Naive thymus-derived CD4-positive, alpha-beta T cell (primary cell): ENCODE results near the gene CFDP1. TPM values are rescaled to one million over a fixed set of nuclear protein-coding genes. Genes with fewer than 3 reads are reported as not detected.
"Not testable (repeated sequence)": the region's sequence is repeated elsewhere in the genome, so short reads cannot be mapped to it uniquely, and the experiment has no call there.

Source experiments
- ATAC-seq: fragments of 150-1000 bp; cut with Tn5 transposase; 2 replicates; pipeline ENCODE4 v1.10.0; 2021; ENCODE audit warnings: mild to moderate bottlenecking, moderate library complexity
- CTCF ChIA-PET: fragments of 350-600 bp; sonication (Branson Sonifier 250); formaldehyde crosslinking; loops from one replicate; lab custom pipeline; 2021; ENCODE audit warnings: antibody characterized with exemption; lab: Charles Lee
- POLR2A ChIA-PET: fragments of 350-600 bp; sonication (Branson Sonifier 250); formaldehyde crosslinking; loops from one replicate; lab custom pipeline; 2021; ENCODE audit warnings: antibody characterized with exemption, inconsistent platforms; lab: Charles Lee
- DNase-seq, 9 donors: peaks; one replicate each; pipeline versions ENCODE4 v3.0.0 to v3.0.0-alpha.2; 2020 to 2022; ENCODE audit warnings: mixed read lengths in 1 of 9
- H3K27ac ChIP-seq: one replicate; pipeline ENCODE4 v1.7.0; 2013; ENCODE audit warnings: mild to moderate bottlenecking, low read depth, low read length, moderate library complexity
- H3K27me3 ChIP-seq, 2 donors: one replicate each; pipeline ENCODE4 v1.7.0; 2013; ENCODE audit warnings: low read length in 2 of 2, mild to moderate bottlenecking in 2 of 2, moderate library complexity in 2 of 2; ENCODE audit not compliant: control insufficient read depth in 2 of 2, insufficient read depth in 2 of 2
- H3K36me3 ChIP-seq, 3 experiments: 1 replicate in 2 of 3; 2 replicates in 1 of 3; pipeline ENCODE4 v1.7.0; 2013; ENCODE audit warnings: low read length in 3 of 3, mild to moderate bottlenecking in 3 of 3, moderate library complexity in 1 of 3; ENCODE audit not compliant: insufficient read depth in 3 of 3, control insufficient read depth in 2 of 3
- H3K4me1 ChIP-seq, 2 donors: one replicate each; pipeline ENCODE4 v1.7.0; 2013; ENCODE audit warnings: low read length in 2 of 2, mild to moderate bottlenecking in 2 of 2, moderate library complexity in 1 of 2; ENCODE audit not compliant: control insufficient read depth in 2 of 2, insufficient read depth in 2 of 2
- H3K4me3 ChIP-seq: 2 replicates; pipeline ENCODE4 v1.7.0; 2013; ENCODE audit warnings: mild to moderate bottlenecking, low read length
- H3K9me3 ChIP-seq, 3 experiments: 1 replicate in 2 of 3; 2 replicates in 1 of 3; pipeline ENCODE4 v1.7.0; 2013; ENCODE audit warnings: low read length in 3 of 3; ENCODE audit not compliant: control insufficient read depth in 2 of 3
- H3K27ac Mint-ChIP-seq, 9 donors: one replicate each; pipeline ENCODE4 v1.8.0; 2020 to 2022; ENCODE audit warnings: mixed read lengths in 9 of 9, mild to moderate bottlenecking in 8 of 9, moderate library complexity in 5 of 9, inconsistent platforms in 2 of 9
- H3K27me3 Mint-ChIP-seq, 5 donors: one replicate each; pipeline ENCODE4 v1.8.0; 2021 to 2022; ENCODE audit warnings: mixed read lengths in 5 of 5, mild to moderate bottlenecking in 1 of 5
- H3K36me3 Mint-ChIP-seq, 5 donors: one replicate each; pipeline ENCODE4 v1.8.0; 2020 to 2022; ENCODE audit warnings: mixed read lengths in 5 of 5, mild to moderate bottlenecking in 3 of 5, inconsistent platforms in 1 of 5
- H3K4me1 Mint-ChIP-seq, 7 donors: one replicate each; pipeline ENCODE4 v1.8.0; 2020 to 2022; ENCODE audit warnings: mixed read lengths in 7 of 7, mild to moderate bottlenecking in 3 of 7, inconsistent platforms in 1 of 7
- H3K4me3 Mint-ChIP-seq, 10 donors: one replicate each; pipeline ENCODE4 v1.8.0; 2020 to 2022; ENCODE audit warnings: mild to moderate bottlenecking in 10 of 10, mixed read lengths in 10 of 10, moderate library complexity in 6 of 10, inconsistent platforms in 2 of 10
- H3K9me3 Mint-ChIP-seq, 11 donors: one replicate each; pipeline ENCODE4 v1.8.0; 2020 to 2022; ENCODE audit warnings: mixed read lengths in 11 of 11, mild to moderate bottlenecking in 4 of 11, inconsistent platforms in 1 of 11, moderate library complexity in 1 of 11
- intact Hi-C, 2 donors: fragments of 100-400 bp; cut with micrococcal nuclease; formaldehyde crosslinking; loops; one replicate each; pipeline ENCODE4 v1.15.1; 2023
- polyA plus RNA-seq, 2 donors: library from polyadenylated mRNA; unstranded; fragments of 300-500 nt; fragmentation: Illumina TruSeq; gene quantifications; one replicate each; pipeline ENCODE4 v1.2.3, GENCODE V29; 2021
- total RNA-seq, 6 experiments: library from RNA in 5 of 6; stranded (reverse) in 5 of 6; gene quantifications; 1 replicate in 5 of 6; 2 replicates in 1 of 6; pipeline ENCODE4 v1.2.3 and lab custom pipeline; 2021 to 2026

Gene CFDP1
- total and polyA plus RNA-seq, 7 experiments from 2014 or later, result 34.9 to 42.1 (median 39.4) TPM

GRCh38 chr16:75466760-75467159 lies 33.5 kb upstream of the CFDP1 start:
- H3K27me3 ChIP-seq, result no peaks in the 10 kb centered on the region
- H3K9me3 ChIP-seq, result no peaks in the 10 kb centered on the region
- H3K27ac ChIP-seq, result no peak overlapping the region
- DNase-seq, result no peak
- intact Hi-C loops, result loop anchor here in 1 of 2 donors (10.0 kb wide), 2 partner anchors 482 to 862 kb away; partner anchors contain the start of genes GLG1 and WDR59
- Mint-ChIP-seq H3K36me3 (peaks cover 0 to 4% (median 0%) of the 10 kb centered on the region in 5 donors), H3K9me3 (no peaks in the 10 kb centered on the region), H3K27ac (no peak overlapping the region), H3K4me1 (peaks cover 19 to 28% (median 25%) of the 10 kb centered on the region in 7 donors), H3K27me3 (peaks cover 0 to 5% (median 0%) of the 10 kb centered on the region in 5 donors), H3K4me3 (no peak overlapping the region)
- H3K4me1 ChIP-seq, result peaks cover 15 to 16% of the 10 kb centered on the region in 2 donors
- CTCF ChIA-PET, result interaction anchor here (0.6 to 2.3 kb wide), 4 partner anchors 25 to 303 kb away, joined by 3 to 6 read pairs (median 6); no protein-coding TSS in a partner anchor
- ATAC-seq, result no peak
- POLR2A ChIA-PET, result interaction anchor here (1.9 kb wide), 1 partner anchor 33 kb away, joined by 8 read pairs; the partner anchor contains the start of gene CFDP1
- peaks cover 0 to 3% (median 0%) of the 10 kb centered on the region in 3 experiments for H3K36me3 ChIP-seq
- no peak overlapping the region for H3K4me3 ChIP-seq

- H3K4me1 ChIP-seq, result peaks cover 26 to 31% of the 10 kb centered on the region in 2 donors
- H3K9me3 ChIP-seq, result no peaks in the 10 kb centered on the region
- POLR2A ChIA-PET, result interaction anchor here (0.6 to 2.8 kb wide), 8 partner anchors 31 to 184 kb away, joined by 3 to 25 read pairs (median 4); partner anchors contain the start of genes CFDP1, GABARAPL2, KARS1 and TERF2IP
- peak within 1 kb of the TSS; percentile 86 to 98 (median 93) for H3K4me3 Mint-ChIP-seq
- H3K36me3 ChIP-seq, result peaks cover 0 to 3% (median 0%) of the 10 kb centered on the region in 3 experiments
- DNase-seq (peak; percentile 96 to 99 (median 99)), ATAC-seq (peak; percentile 95)
- peaks cover 31 to 49% (median 44%) of the 10 kb centered on the region in 7 donors for H3K4me1 Mint-ChIP-seq
- H3K9me3 Mint-ChIP-seq, result no peaks in the 10 kb centered on the region
- H3K27ac ChIP-seq, result peak within 1 kb of the TSS; percentile 93
- H3K27me3 ChIP-seq, result no peaks in the 10 kb centered on the region
- peaks cover 0 to 5% (median 0%) of the 10 kb centered on the region in 5 donors for H3K27me3 Mint-ChIP-seq
- intact Hi-C loops, result loop anchor here (1.0 to 10.0 kb wide), 18 partner anchors 31 to 1728 kb away; partner anchors contain the start of genes GLG1 (in 2 of the 2), KARS1 (in 2 of the 2), MON1B (in 2 of the 2) and PSMD7 (in 2 of the 2)
- peaks cover 0 to 7% (median 4%) of the 10 kb centered on the region in 5 donors for H3K36me3 Mint-ChIP-seq
- H3K4me3 ChIP-seq, result peak within 1 kb of the TSS; percentile 93
- H3K27ac Mint-ChIP-seq, result peak within 1 kb of the TSS; percentile 75 to 97 (median 93)
- CTCF ChIA-PET, result interaction anchor here (0.6 to 1.5 kb wide), 12 partner anchors 8 to 265 kb away, joined by 3 to 9 read pairs (median 4); partner anchors contain the start of genes CFDP1 and TMEM231
Measured at GRCh38 chr16:75464122-75464918, 31.0 kb upstream of the CFDP1 start, which contains the start of gene TMEM170A. TSS of gene TMEM170A (minus strand) at chr16:75464689. CDS start at chr16:75464600, 89 bp downstream.

DNA sequence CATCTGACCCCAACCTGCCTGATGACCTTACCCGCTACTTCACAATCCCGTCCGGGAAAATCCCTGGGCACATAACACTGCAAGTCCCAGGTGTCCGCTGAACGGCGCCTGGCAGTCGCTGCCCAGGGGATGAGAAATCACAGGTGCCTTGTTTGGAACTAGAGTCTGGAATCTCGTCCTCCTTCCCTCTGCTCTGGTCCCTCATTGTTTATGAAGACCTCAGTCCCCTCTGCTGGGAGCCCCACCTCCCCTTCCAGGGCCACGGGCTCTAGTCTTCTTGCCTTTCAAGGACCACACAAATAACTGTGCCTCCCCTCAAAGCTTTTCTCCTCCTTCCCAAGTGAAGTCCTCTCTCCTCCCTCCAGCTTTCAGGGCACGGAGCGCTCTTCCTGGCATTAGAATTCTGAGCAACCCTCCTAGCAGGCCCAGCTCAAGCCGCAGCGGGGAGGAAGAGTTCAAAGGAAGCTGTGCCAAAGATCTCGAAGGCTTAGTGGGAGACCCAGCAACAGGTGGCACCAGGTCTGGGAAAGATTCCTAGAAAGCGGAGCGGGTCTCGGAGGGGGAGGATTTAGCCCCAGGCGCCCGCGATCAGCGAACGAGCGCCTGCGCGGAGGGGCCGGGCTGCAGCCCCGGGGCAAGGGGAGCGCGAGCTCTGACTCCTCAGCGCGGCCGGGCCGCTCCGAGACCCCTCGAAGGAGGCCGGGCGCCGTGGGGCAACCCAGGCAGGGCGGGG lies 30.3 kb upstream of the CFDP1 start:
- ATAC-seq, H3K27me3 Mint-ChIP-seq, H3K9me3 ChIP-seq, H3K27me3 ChIP-seq, H3K9me3 Mint-ChIP-seq, H3K36me3 Mint-ChIP-seq, H3K36me3 ChIP-seq: not testable (repeated sequence)
- peak overlapping the region; percentile 61 to 96 (median 92) for H3K27ac Mint-ChIP-seq
- DNase-seq, result peak in 2 of 9 donors; percentile 5 to 19
- peak overlapping the region; percentile 86 to 98 (median 92) for H3K4me3 Mint-ChIP-seq
- intact Hi-C loops, result loop anchor here (1.0 to 10.0 kb wide), 19 partner anchors 30 to 1729 kb away; partner anchors contain the start of genes ADAT1 (in 2 of the 2), GLG1 (in 2 of the 2), KARS1 (in 2 of the 2) and MON1B (in 2 of the 2)
- peaks cover 34 to 57% (median 47%) of the 10 kb centered on the region in 7 donors for H3K4me1 Mint-ChIP-seq
- POLR2A ChIA-PET, result interaction anchor here (0.6 to 2.8 kb wide), 8 partner anchors 30 to 185 kb away, joined by 3 to 25 read pairs (median 4); partner anchors contain the start of genes CFDP1, GABARAPL2, KARS1 and TERF2IP
- Histone ChIP-seq H3K4me3 (peak overlapping the region; percentile 93), H3K27ac (peak overlapping the region; percentile 93), H3K4me1 (peaks cover 26 to 31% of the 10 kb centered on the region in 2 donors)
- CTCF ChIA-PET, result interaction anchor here (0.9 to 1.4 kb wide), 3 partner anchors 30 to 51 kb away, joined by 3 to 5 read pairs (median 3); partner anchors contain the start of gene CFDP1

- no peaks in the 10 kb centered on the region for H3K27me3 ChIP-seq
- H3K4me1 ChIP-seq, result peaks cover 26 to 31% of the 10 kb centered on the region in 2 donors
- no peaks in the 10 kb centered on the region for H3K9me3 Mint-ChIP-seq
- ChIA-PET CTCF (no interaction called here), POLR2A (interaction anchor here (1.1 to 2.8 kb wide), 3 partner anchors 29 to 185 kb away, joined by 3 to 25 read pairs (median 14); partner anchors contain the start of genes CFDP1, KARS1 and TERF2IP)
- H3K36me3 ChIP-seq, result peaks cover 0 to 3% (median 0%) of the 10 kb centered on the region in 3 experiments
- intact Hi-C loops, result loop anchor here (2.0 to 10.0 kb wide), 8 partner anchors 41 to 1729 kb away; partner anchors contain the start of genes ADAT1 (in 1 of the 2), GLG1 (in 1 of the 2), MON1B (in 1 of the 2) and PSMD7 (in 1 of the 2)
- ATAC-seq (peak; percentile 7), DNase-seq (peak in 6 of 9 donors; percentile 25 to 51 (median 40))
- peaks cover 41 to 64% (median 55%) of the 10 kb centered on the region in 7 donors for H3K4me1 Mint-ChIP-seq
- H3K36me3 Mint-ChIP-seq, result peaks cover 0 to 7% (median 4%) of the 10 kb centered on the region in 5 donors
- H3K4me3 ChIP-seq, result peak overlapping the region; percentile 93
- peaks cover 0 to 5% (median 0%) of the 10 kb centered on the region in 5 donors for H3K27me3 Mint-ChIP-seq
- H3K4me3 Mint-ChIP-seq, result peak overlapping the region; percentile 86 to 98 (median 92)
- H3K27ac ChIP-seq, result peak overlapping the region; percentile 93
- H3K9me3 ChIP-seq, result no peaks in the 10 kb centered on the region
- H3K27ac Mint-ChIP-seq, result peak overlapping the region; percentile 61 to 93 (median 88)
Measured at GRCh38 chr16:75462806-75463205, 29.5 kb upstream of the CFDP1 start.

DNA sequence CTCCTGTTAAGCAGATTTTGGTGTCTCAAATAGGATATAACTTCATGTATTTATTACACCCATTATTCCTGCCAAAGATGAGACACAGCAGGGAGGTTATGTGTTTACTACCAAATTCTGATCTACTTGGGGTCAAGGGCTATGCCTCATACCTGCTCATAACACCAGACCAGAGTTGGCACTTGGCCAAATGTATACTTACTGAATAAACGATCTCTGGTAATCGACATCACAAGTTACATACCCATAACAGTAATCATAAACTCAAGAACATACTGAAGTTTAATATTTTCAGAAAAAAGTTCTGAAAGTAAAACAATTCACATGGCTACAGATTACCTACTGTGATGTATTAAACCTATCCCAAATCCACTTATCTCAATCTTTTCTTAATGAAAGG lies 28.3 kb upstream of the CFDP1 start:
- ChIA-PET CTCF (no interaction called here), POLR2A (no interaction called here)
- Mint-ChIP-seq H3K27me3 (no peaks in the 10 kb centered on the region), H3K4me1 (peaks cover 43 to 75% (median 59%) of the 10 kb centered on the region in 7 donors), H3K36me3 (peaks cover 0 to 7% (median 4%) of the 10 kb centered on the region in 5 donors), H3K27ac (peak overlapping the region in 2 of 9 donors; percentile 71 to 88), H3K9me3 (no peaks in the 10 kb centered on the region), H3K4me3 (peak overlapping the region in 8 of 10 donors; percentile 9 to 98 (median 28))
- H3K9me3 ChIP-seq, result no peaks in the 10 kb centered on the region
- DNase-seq (no peak), ATAC-seq (no peak)
- H3K4me1 ChIP-seq, result peaks cover 26 to 31% of the 10 kb centered on the region in 2 donors
- intact Hi-C loops, result loop anchor here (5.0 to 10.0 kb wide), 7 partner anchors 39 to 1731 kb away; partner anchors contain the start of genes GLG1 (in 1 of the 2), MON1B (in 1 of the 2), PSMD7 (in 1 of the 2) and TMEM231 (in 1 of the 2)
- H3K27me3 ChIP-seq, result no peaks in the 10 kb centered on the region
- H3K36me3 ChIP-seq, result peaks cover 0 to 3% (median 0%) of the 10 kb centered on the region in 3 experiments
- no peak overlapping the region for H3K27ac ChIP-seq
- H3K4me3 ChIP-seq, result no peak overlapping the region
